ENCODE data around the gene LYL1.

GRCh38 chr19:13139633-13140311 lies 37.1 kb upstream of the LYL1 start:
- TF ChIP-seq EZH2 (IDR thresholded peaks at IDR 0.05; ENCODE audit: insufficient read depth, poor library complexity, severe bottlenecking) (no peak), EZH2phosphoT487 (IDR thresholded peaks at IDR 0.05; ENCODE audit: insufficient read depth, low read depth) (no peak)

Measured in GM23248 (cell line).